ENCODE data around the gene CEP70.

Gene CEP70

DNA sequence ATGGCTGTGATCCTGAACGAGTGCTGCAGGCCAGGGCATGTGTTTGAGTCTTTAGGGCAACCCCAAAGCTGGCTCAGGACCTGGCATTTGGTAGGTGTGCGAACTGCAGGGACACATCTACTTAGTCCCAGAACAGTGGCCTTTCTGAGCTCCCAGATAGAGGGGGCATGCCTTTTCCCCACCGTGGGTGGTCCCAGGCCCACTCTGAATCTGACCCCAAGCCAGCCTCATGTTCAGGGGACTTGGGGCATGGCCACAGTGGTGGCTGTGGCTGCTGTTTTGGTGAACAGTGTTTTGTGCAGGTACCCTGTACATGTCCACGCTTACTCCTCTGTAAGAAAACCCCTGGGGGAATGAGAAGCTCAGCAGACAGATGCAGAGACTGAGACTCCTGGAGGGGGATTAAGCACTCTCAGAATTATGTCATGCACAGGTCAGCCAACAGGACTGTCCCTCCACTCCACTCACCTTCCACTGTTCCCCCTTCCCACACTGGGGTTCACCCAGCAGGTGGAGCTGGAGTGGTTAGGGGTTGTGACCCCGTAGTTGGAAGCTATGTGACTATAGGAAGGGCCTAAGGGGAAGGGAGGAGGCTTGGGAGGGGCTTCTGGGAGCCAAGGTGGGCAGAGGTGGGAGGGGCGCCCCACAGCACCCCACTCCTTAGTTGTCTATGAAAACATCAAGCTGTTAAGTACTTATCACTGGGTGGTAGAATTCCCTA lies 143.2 kb downstream of the CEP70 start:
- H3K27ac ChIP-seq (ENCODE audit: low read depth, low read length), result no peak overlapping the region
- no peak overlapping the region for H4K8ac ChIP-seq (ENCODE audit: low read depth, low read length)
- H3K4me3 ChIP-seq (ENCODE audit: low read length), result no peak overlapping the region
- H2BK5ac ChIP-seq (ENCODE audit: low read length), result no peak overlapping the region
- WGBS (ENCODE audit: extremely low coverage, insufficient coverage, low lambda C conversion rate), result no CpG with 5 or more reads among the region's 6 CpGs
- H3K9ac ChIP-seq (ENCODE audit: low read length), result no peak overlapping the region
- H2BK120ac ChIP-seq (ENCODE audit: low read depth, low read length), result no peak overlapping the region
- no peak overlapping the region for H3K56ac ChIP-seq (ENCODE audit: low read length)
- no peak overlapping the region for H2AK5ac ChIP-seq (ENCODE audit: low read length)
- no peaks in the 10 kb centered on the region for H3K4me1 ChIP-seq (ENCODE audit: control insufficient read depth, low read depth, low read length)
- DNase-seq, result no peak
- H4K5ac ChIP-seq (ENCODE audit: low read length), result no peak overlapping the region
- no peaks in the 10 kb centered on the region for H3K79me2 ChIP-seq (ENCODE audit: control insufficient read depth, insufficient read depth, low read length)
- no peak overlapping the region for H3K23ac ChIP-seq (ENCODE audit: low read length)
- no peaks in the 10 kb centered on the region for H3K79me1 ChIP-seq (ENCODE audit: low read length)
- H3K18ac ChIP-seq (ENCODE audit: low read length), result no peak overlapping the region
- H3K27me3 ChIP-seq (ENCODE audit: insufficient read depth, low read length, poor library complexity), result no peaks in the 10 kb centered on the region
- H3K4me2 ChIP-seq (ENCODE audit: low read length), result no peak overlapping the region
- no peak overlapping the region for H3K4ac ChIP-seq (ENCODE audit: low read depth, low read length)
- no peaks in the 10 kb centered on the region for H3K36me3 ChIP-seq (ENCODE audit: control insufficient read depth, insufficient read depth, low read length)
- H2BK15ac ChIP-seq (replicated peaks; ENCODE audit: low read depth), result no peak overlapping the region

DNA sequence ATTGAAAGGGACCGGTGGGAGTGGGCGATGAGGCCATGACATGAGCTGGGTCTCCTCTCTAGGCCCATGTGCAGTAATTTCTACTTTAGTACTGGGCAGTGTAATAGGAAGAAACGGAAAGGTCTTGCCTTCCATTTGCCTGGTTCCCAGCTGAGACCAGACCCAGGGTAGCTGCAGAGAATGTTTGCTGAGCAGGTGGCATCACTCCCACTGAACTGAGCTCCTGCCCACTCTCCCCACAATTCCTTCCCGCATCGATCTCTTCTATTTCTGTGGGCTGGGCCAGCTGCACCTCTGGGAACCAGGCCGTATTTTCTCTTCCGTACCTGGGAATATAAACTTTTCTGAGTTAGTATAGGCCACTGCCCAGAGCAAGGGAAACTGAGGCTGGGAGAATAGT lies 143.9 kb downstream of the CEP70 start:
- H3K56ac ChIP-seq (ENCODE audit: low read length), result no peak overlapping the region
- H3K4me3 ChIP-seq (ENCODE audit: low read length), result no peak overlapping the region
- DNase-seq, result no peak
- no peaks in the 10 kb centered on the region for H3K4me1 ChIP-seq (ENCODE audit: control insufficient read depth, low read depth, low read length)
- no peaks in the 10 kb centered on the region for H3K36me3 ChIP-seq (ENCODE audit: control insufficient read depth, insufficient read depth, low read length)
- no CpG with 5 or more reads among the region's 7 CpGs for WGBS (ENCODE audit: extremely low coverage, insufficient coverage, low lambda C conversion rate)
- H3K79me2 ChIP-seq (ENCODE audit: control insufficient read depth, insufficient read depth, low read length), result no peaks in the 10 kb centered on the region
- H4K5ac ChIP-seq (ENCODE audit: low read length), result no peak overlapping the region
- H3K9ac ChIP-seq (ENCODE audit: low read length), result no peak overlapping the region
- no peak overlapping the region for H3K23ac ChIP-seq (ENCODE audit: low read length)
- H2AK5ac ChIP-seq (ENCODE audit: low read length), result no peak overlapping the region
- no peak overlapping the region for H3K18ac ChIP-seq (ENCODE audit: low read length)
- no peaks in the 10 kb centered on the region for H3K79me1 ChIP-seq (ENCODE audit: low read length)
- H3K27me3 ChIP-seq (ENCODE audit: insufficient read depth, low read length, poor library complexity), result no peaks in the 10 kb centered on the region
- no peak overlapping the region for H2BK5ac ChIP-seq (ENCODE audit: low read length)
- H3K27ac ChIP-seq (ENCODE audit: low read depth, low read length), result no peak overlapping the region
- H2BK120ac ChIP-seq (ENCODE audit: low read depth, low read length), result no peak overlapping the region
- no peak overlapping the region for H4K8ac ChIP-seq (ENCODE audit: low read depth, low read length)
- H3K4ac ChIP-seq (ENCODE audit: low read depth, low read length), result no peak overlapping the region
- H3K4me2 ChIP-seq (ENCODE audit: low read length), result no peak overlapping the region
- no peak overlapping the region for H2BK15ac ChIP-seq (replicated peaks; ENCODE audit: low read depth)

DNA sequence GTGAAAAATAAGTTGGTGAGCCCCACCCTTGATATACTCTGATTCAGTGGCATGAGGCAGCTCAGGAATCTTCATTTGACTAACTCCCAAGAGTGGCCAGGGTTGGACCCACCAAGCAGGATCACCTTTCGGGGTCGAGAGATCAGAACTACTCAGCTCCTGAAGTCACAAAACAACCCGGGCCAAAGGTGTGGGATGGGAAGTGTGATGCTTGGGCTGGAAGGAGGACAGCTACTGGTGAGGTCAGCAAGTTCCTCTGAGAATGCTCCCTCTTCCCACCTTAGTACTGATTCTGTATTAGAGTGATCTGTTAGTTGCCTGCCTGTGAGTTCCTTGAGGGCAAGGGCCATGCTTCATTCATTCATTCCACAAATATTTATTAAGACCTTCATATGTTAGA lies 144.6 kb downstream of the CEP70 start:
- H3K56ac ChIP-seq (ENCODE audit: low read length), result no peak overlapping the region
- H3K18ac ChIP-seq (ENCODE audit: low read length), result no peak overlapping the region
- H3K9ac ChIP-seq (ENCODE audit: low read length), result no peak overlapping the region
- no peak overlapping the region for H2BK120ac ChIP-seq (ENCODE audit: low read depth, low read length)
- no peak overlapping the region for H3K4ac ChIP-seq (ENCODE audit: low read depth, low read length)
- no peaks in the 10 kb centered on the region for H3K4me1 ChIP-seq (ENCODE audit: control insufficient read depth, low read depth, low read length)
- no peak overlapping the region for H4K8ac ChIP-seq (ENCODE audit: low read depth, low read length)
- no peak overlapping the region for H2BK5ac ChIP-seq (ENCODE audit: low read length)
- no peak overlapping the region for H3K23ac ChIP-seq (ENCODE audit: low read length)
- no peak overlapping the region for H2AK5ac ChIP-seq (ENCODE audit: low read length)
- WGBS (ENCODE audit: extremely low coverage, insufficient coverage, low lambda C conversion rate), result no CpG with 5 or more reads among the region's 3 CpGs
- no peaks in the 10 kb centered on the region for H3K79me2 ChIP-seq (ENCODE audit: control insufficient read depth, insufficient read depth, low read length)
- H3K36me3 ChIP-seq (ENCODE audit: control insufficient read depth, insufficient read depth, low read length), result no peaks in the 10 kb centered on the region
- no peak overlapping the region for H2BK15ac ChIP-seq (replicated peaks; ENCODE audit: low read depth)
- no peak overlapping the region for H3K4me2 ChIP-seq (ENCODE audit: low read length)
- H3K27me3 ChIP-seq (ENCODE audit: insufficient read depth, low read length, poor library complexity), result no peaks in the 10 kb centered on the region
- no peak overlapping the region for H3K4me3 ChIP-seq (ENCODE audit: low read length)
- DNase-seq, result no peak
- no peak overlapping the region for H3K27ac ChIP-seq (ENCODE audit: low read depth, low read length)
- H4K5ac ChIP-seq (ENCODE audit: low read length), result no peak overlapping the region
- H3K79me1 ChIP-seq (ENCODE audit: low read length), result no peaks in the 10 kb centered on the region

DNA sequence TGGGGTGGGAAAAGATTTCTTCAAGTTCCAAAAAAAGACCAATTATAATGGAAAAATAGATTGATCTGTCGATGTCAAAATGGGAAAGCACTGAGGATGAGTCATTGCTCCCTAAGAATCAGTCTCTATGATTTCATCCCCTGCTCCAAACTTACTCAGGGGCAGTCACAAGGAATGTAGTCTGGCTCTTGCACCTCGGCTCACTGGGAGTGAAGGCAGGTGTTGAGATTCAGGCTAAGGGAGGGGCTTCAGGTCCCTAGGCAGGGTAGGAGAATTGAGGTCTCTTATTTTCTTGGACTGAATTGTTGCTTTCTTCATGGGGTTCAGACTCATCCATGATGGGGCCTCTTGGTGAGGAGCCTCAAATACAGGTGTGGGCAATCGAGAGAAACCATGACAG lies 145.4 kb downstream of the CEP70 start:
- H2BK5ac ChIP-seq (ENCODE audit: low read length), result no peak overlapping the region
- no peak overlapping the region for H3K23ac ChIP-seq (ENCODE audit: low read length)
- H3K4ac ChIP-seq (ENCODE audit: low read depth, low read length), result no peak overlapping the region
- no peak overlapping the region for H3K56ac ChIP-seq (ENCODE audit: low read length)
- no peak overlapping the region for H2AK5ac ChIP-seq (ENCODE audit: low read length)
- no peak overlapping the region for H3K18ac ChIP-seq (ENCODE audit: low read length)
- H3K27me3 ChIP-seq (ENCODE audit: insufficient read depth, low read length, poor library complexity), result no peaks in the 10 kb centered on the region
- no peaks in the 10 kb centered on the region for H3K36me3 ChIP-seq (ENCODE audit: control insufficient read depth, insufficient read depth, low read length)
- H2BK120ac ChIP-seq (ENCODE audit: low read depth, low read length), result no peak overlapping the region
- H3K9ac ChIP-seq (ENCODE audit: low read length), result no peak overlapping the region
- H3K27ac ChIP-seq (ENCODE audit: low read depth, low read length), result no peak overlapping the region
- no peak overlapping the region for H2BK15ac ChIP-seq (replicated peaks; ENCODE audit: low read depth)
- H4K5ac ChIP-seq (ENCODE audit: low read length), result no peak overlapping the region
- H3K79me2 ChIP-seq (ENCODE audit: control insufficient read depth, insufficient read depth, low read length), result no peaks in the 10 kb centered on the region
- no CpG with 5 or more reads among the region's 3 CpGs for WGBS (ENCODE audit: extremely low coverage, insufficient coverage, low lambda C conversion rate)
- H4K8ac ChIP-seq (ENCODE audit: low read depth, low read length), result no peak overlapping the region
- no peaks in the 10 kb centered on the region for H3K79me1 ChIP-seq (ENCODE audit: low read length)
- DNase-seq, result no peak
- H3K4me1 ChIP-seq (ENCODE audit: control insufficient read depth, low read depth, low read length), result no peaks in the 10 kb centered on the region
- no peak overlapping the region for H3K4me3 ChIP-seq (ENCODE audit: low read length)
- no peak overlapping the region for H3K4me2 ChIP-seq (ENCODE audit: low read length)

DNA sequence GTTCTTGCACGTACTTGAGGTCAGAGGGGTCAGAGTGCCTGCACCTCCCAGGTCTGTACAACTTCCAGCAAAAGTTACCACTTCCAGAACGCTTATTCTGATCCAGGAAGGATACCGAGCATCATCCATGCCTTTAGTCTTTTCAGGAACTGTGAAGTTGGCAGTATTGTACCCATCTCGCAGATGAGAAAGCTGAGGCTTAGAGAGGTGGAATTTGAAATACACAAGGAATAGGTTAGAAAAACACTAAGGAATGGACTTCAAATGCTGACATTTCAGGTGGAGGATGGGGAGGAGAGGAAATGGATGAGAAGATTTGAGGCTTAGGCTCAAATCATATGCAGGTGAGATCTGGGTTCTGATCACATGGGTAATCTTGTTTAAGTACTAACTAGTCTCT lies 148.4 kb downstream of the CEP70 start:
- no peak overlapping the region for H3K56ac ChIP-seq (ENCODE audit: low read length)
- H4K5ac ChIP-seq (ENCODE audit: low read length), result no peak overlapping the region
- no peak overlapping the region for H3K9ac ChIP-seq (ENCODE audit: low read length)
- no peak overlapping the region for H3K23ac ChIP-seq (ENCODE audit: low read length)
- peaks cover 3% of the 10 kb centered on the region for H3K4me1 ChIP-seq (ENCODE audit: control insufficient read depth, low read depth, low read length)
- no CpG with 5 or more reads among the region's 4 CpGs for WGBS (ENCODE audit: extremely low coverage, insufficient coverage, low lambda C conversion rate)
- H3K27me3 ChIP-seq (ENCODE audit: insufficient read depth, low read length, poor library complexity), result no peaks in the 10 kb centered on the region
- no peak overlapping the region for H3K4me2 ChIP-seq (ENCODE audit: low read length)
- no peaks in the 10 kb centered on the region for H3K79me1 ChIP-seq (ENCODE audit: low read length)
- H3K79me2 ChIP-seq (ENCODE audit: control insufficient read depth, insufficient read depth, low read length), result no peaks in the 10 kb centered on the region
- H4K8ac ChIP-seq (ENCODE audit: low read depth, low read length), result no peak overlapping the region
- no peak overlapping the region for H2BK5ac ChIP-seq (ENCODE audit: low read length)
- no peak overlapping the region for H2BK120ac ChIP-seq (ENCODE audit: low read depth, low read length)
- DNase-seq, result no peak
- no peak overlapping the region for H3K4ac ChIP-seq (ENCODE audit: low read depth, low read length)
- no peak overlapping the region for H3K18ac ChIP-seq (ENCODE audit: low read length)
- no peak overlapping the region for H2BK15ac ChIP-seq (replicated peaks; ENCODE audit: low read depth)
- no peak overlapping the region for H2AK5ac ChIP-seq (ENCODE audit: low read length)
- H3K36me3 ChIP-seq (ENCODE audit: control insufficient read depth, insufficient read depth, low read length), result no peaks in the 10 kb centered on the region
- no peak overlapping the region for H3K4me3 ChIP-seq (ENCODE audit: low read length)
- no peak overlapping the region for H3K27ac ChIP-seq (ENCODE audit: low read depth, low read length)

DNA sequence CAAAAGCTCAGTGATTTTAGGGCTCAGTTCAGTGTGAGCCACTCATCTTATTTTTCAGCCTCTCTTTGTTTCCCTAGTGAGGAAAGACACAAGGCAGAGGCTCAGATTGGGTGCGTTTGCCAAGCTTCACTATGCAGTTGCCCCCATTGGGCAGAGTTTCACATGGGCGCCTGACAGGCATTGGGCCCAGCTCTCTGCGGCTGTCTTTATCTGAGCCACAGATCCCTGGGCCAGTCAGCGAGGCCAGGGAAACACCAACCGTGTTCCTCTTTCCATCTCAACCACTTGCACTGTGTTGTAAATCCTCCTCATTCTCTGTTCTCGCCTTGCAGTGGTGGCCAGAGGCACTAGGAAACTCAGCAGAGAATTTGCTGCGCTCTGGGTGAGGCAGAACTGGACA lies 148.8 kb downstream of the CEP70 start:
- no peak for DNase-seq
- H3K36me3 ChIP-seq (ENCODE audit: control insufficient read depth, insufficient read depth, low read length), result no peaks in the 10 kb centered on the region
- H3K79me1 ChIP-seq (ENCODE audit: low read length), result no peaks in the 10 kb centered on the region
- H4K8ac ChIP-seq (ENCODE audit: low read depth, low read length), result no peak overlapping the region
- H2BK15ac ChIP-seq (replicated peaks; ENCODE audit: low read depth), result no peak overlapping the region
- no peak overlapping the region for H3K4me2 ChIP-seq (ENCODE audit: low read length)
- no peak overlapping the region for H4K5ac ChIP-seq (ENCODE audit: low read length)
- no peak overlapping the region for H2BK5ac ChIP-seq (ENCODE audit: low read length)
- H3K9ac ChIP-seq (ENCODE audit: low read length), result no peak overlapping the region
- H2AK5ac ChIP-seq (ENCODE audit: low read length), result no peak overlapping the region
- H3K56ac ChIP-seq (ENCODE audit: low read length), result no peak overlapping the region
- no peak overlapping the region for H3K4me3 ChIP-seq (ENCODE audit: low read length)
- peaks cover 3% of the 10 kb centered on the region for H3K4me1 ChIP-seq (ENCODE audit: control insufficient read depth, low read depth, low read length)
- no peaks in the 10 kb centered on the region for H3K27me3 ChIP-seq (ENCODE audit: insufficient read depth, low read length, poor library complexity)
- H3K79me2 ChIP-seq (ENCODE audit: control insufficient read depth, insufficient read depth, low read length), result no peaks in the 10 kb centered on the region
- no peak overlapping the region for H3K27ac ChIP-seq (ENCODE audit: low read depth, low read length)
- WGBS (ENCODE audit: extremely low coverage, insufficient coverage, low lambda C conversion rate), result no CpG with 5 or more reads among the region's 7 CpGs
- no peak overlapping the region for H3K23ac ChIP-seq (ENCODE audit: low read length)
- H3K18ac ChIP-seq (ENCODE audit: low read length), result no peak overlapping the region
- no peak overlapping the region for H3K4ac ChIP-seq (ENCODE audit: low read depth, low read length)
- H2BK120ac ChIP-seq (ENCODE audit: low read depth, low read length), result no peak overlapping the region

Data from mesendoderm (in vitro differentiated cells).